Osteocyte (in vitro differentiated cells): ENCODE data around the gene FNDC3B. TPM values are rescaled to one million over a fixed set of nuclear protein-coding genes. Genes with fewer than 3 reads are reported as not detected.

Source experiments
- DNase-seq: peaks from one replicate; pipeline ENCODE4 v3.0.0; 2021; ENCODE audit warnings: mixed read lengths; ENCODE audit not compliant: unreplicated experiment; ENCODE audit errors: extremely low spot score
- H3K27ac Mint-ChIP-seq: one replicate; pipeline ENCODE4 v1.8.0; 2021; ENCODE audit warnings: mild to moderate bottlenecking, mixed read lengths; ENCODE audit not compliant: unreplicated experiment
- H3K27me3 Mint-ChIP-seq: one replicate; pipeline ENCODE4 v1.8.0; 2021; ENCODE audit warnings: mixed read lengths; ENCODE audit not compliant: unreplicated experiment
- H3K36me3 Mint-ChIP-seq: one replicate; pipeline ENCODE4 v1.8.0; 2021; ENCODE audit warnings: mixed read lengths; ENCODE audit not compliant: unreplicated experiment
- H3K4me1 Mint-ChIP-seq: one replicate; pipeline ENCODE4 v1.8.0; 2021; ENCODE audit warnings: mixed read lengths; ENCODE audit not compliant: unreplicated experiment
- H3K4me3 Mint-ChIP-seq: one replicate; pipeline ENCODE4 v1.8.0; 2021; ENCODE audit warnings: mild to moderate bottlenecking, moderate library complexity, mixed read lengths; ENCODE audit not compliant: unreplicated experiment
- H3K9me3 Mint-ChIP-seq: one replicate; pipeline ENCODE4 v1.8.0; 2021; ENCODE audit warnings: mixed read lengths; ENCODE audit not compliant: unreplicated experiment
- CTCF ChIP-seq: fragments of 200-600 bp; sonication (generic); IDR thresholded peaks from 2 replicates; pipeline ENCODE4 v1.5.0; 2021; ENCODE audit warnings: antibody characterized with exemption, mild to moderate bottlenecking, moderate library complexity
- total RNA-seq: library from RNA; stranded (reverse); gene quantifications from 2 replicates; pipeline ENCODE4 v1.2.1, GENCODE V29; 2021

Gene FNDC3B
- total RNA-seq, 1 donor from 2014 or later: 240 TPM

GRCh38 chr3:172036541-172037215 is 2.7 kb upstream of the FNDC3B start:
- H3K27ac Mint-ChIP-seq: no peak overlapping the region
- no peaks in the 10 kb centered on the region for H3K27me3 Mint-ChIP-seq
- peaks cover 4% of the 10 kb centered on the region for H3K9me3 Mint-ChIP-seq
- peaks cover 5% of the 10 kb centered on the region for H3K36me3 Mint-ChIP-seq
- DNase-seq: no peak
- H3K4me3 Mint-ChIP-seq: no peak overlapping the region
- H3K4me1 Mint-ChIP-seq: peaks cover 12% of the 10 kb centered on the region
- TF ChIP-seq CTCF: no peak

- DNase-seq: no peak
- Mint-ChIP-seq H3K4me3 (peak overlapping the region; percentile 88), H3K27me3 (no peaks in the 10 kb centered on the region), H3K27ac (peak overlapping the region; percentile 90), H3K9me3 (peaks cover 4% of the 10 kb centered on the region), H3K4me1 (peaks cover 30% of the 10 kb centered on the region), H3K36me3 (peaks cover 7% of the 10 kb centered on the region)
- TF ChIP-seq CTCF: no peak
Observed at GRCh38 chr3:172038798-172039435, 461 bp upstream of the FNDC3B start.

- DNase-seq: peak; percentile 94
- peak overlapping the region; percentile 88 for H3K4me3 Mint-ChIP-seq
- TF ChIP-seq CTCF: peak; percentile 45
- H3K9me3 Mint-ChIP-seq: no peaks in the 10 kb centered on the region
- H3K27me3 Mint-ChIP-seq: no peaks in the 10 kb centered on the region
- peaks cover 7% of the 10 kb centered on the region for H3K36me3 Mint-ChIP-seq
- H3K27ac Mint-ChIP-seq: peak overlapping the region; percentile 97
- H3K4me1 Mint-ChIP-seq: peaks cover 42% of the 10 kb centered on the region
Observed at GRCh38 chr3:172040078-172040980, 951 bp downstream of the FNDC3B start.

- no peaks in the 10 kb centered on the region for H3K27me3 Mint-ChIP-seq
- DNase-seq: no peak
- peak overlapping the region; percentile 97 for H3K27ac Mint-ChIP-seq
- peaks cover 7% of the 10 kb centered on the region for H3K36me3 Mint-ChIP-seq
- H3K4me1 Mint-ChIP-seq: peaks cover 49% of the 10 kb centered on the region
- H3K9me3 Mint-ChIP-seq: no peaks in the 10 kb centered on the region
- peak overlapping the region; percentile 88 for H3K4me3 Mint-ChIP-seq
- no peak for TF ChIP-seq CTCF
Observed at GRCh38 chr3:172040981-172041963, 1.9 kb downstream of the FNDC3B start.
